Measurements from ENCODE around the gene PLCL2.

The PLCL2 gene

GRCh38 chr3:16908016-16908807 lies 23.5 kb downstream of the PLCL2 start:
- Histone ChIP-seq H3K4me3 (ENCODE audit: low read depth, low read length) (no peak overlapping the region), H3K4me1 (ENCODE audit: control insufficient read depth, insufficient read depth, low read length, unreplicated experiment) (peaks cover 28% of the 10 kb centered on the region), H3K36me3 (ENCODE audit: insufficient read depth, low read length) (no peaks in the 10 kb centered on the region), H3K27ac (ENCODE audit: low read depth, low read length) (no peak overlapping the region), H2AFZ (ENCODE audit: low read length, unreplicated experiment) (no peak overlapping the region), H3K27me3 (ENCODE audit: insufficient read depth, low read length) (no peaks in the 10 kb centered on the region), H3K79me2 (ENCODE audit: control insufficient read depth, insufficient read depth, low read length, unreplicated experiment) (peaks cover 5% of the 10 kb centered on the region)

- no peak overlapping the region for H3K4me3 ChIP-seq (ENCODE audit: low read depth, low read length)
- H2AFZ ChIP-seq (ENCODE audit: low read length, unreplicated experiment), result no peak overlapping the region
- no peaks in the 10 kb centered on the region for H3K36me3 ChIP-seq (ENCODE audit: insufficient read depth, low read length)
- no peaks in the 10 kb centered on the region for H3K79me2 ChIP-seq (ENCODE audit: control insufficient read depth, insufficient read depth, low read length, unreplicated experiment)
- H3K27me3 ChIP-seq (ENCODE audit: insufficient read depth, low read length), result no peaks in the 10 kb centered on the region
- no peak overlapping the region for H3K27ac ChIP-seq (ENCODE audit: low read depth, low read length)
- H3K4me1 ChIP-seq (ENCODE audit: control insufficient read depth, insufficient read depth, low read length, unreplicated experiment), result peaks cover 28% of the 10 kb centered on the region
These were observed 24.1 kb downstream of the PLCL2 start for GRCh38 chr3:16908896-16909295.

- H3K36me3 ChIP-seq (ENCODE audit: insufficient read depth, low read length), result no peaks in the 10 kb centered on the region
- H3K27me3 ChIP-seq (ENCODE audit: insufficient read depth, low read length), result no peaks in the 10 kb centered on the region
- H3K27ac ChIP-seq (ENCODE audit: low read depth, low read length), result no peak overlapping the region
- H3K79me2 ChIP-seq (ENCODE audit: control insufficient read depth, insufficient read depth, low read length, unreplicated experiment), result no peaks in the 10 kb centered on the region
- no peak overlapping the region for H2AFZ ChIP-seq (ENCODE audit: low read length, unreplicated experiment)
- peaks cover 28% of the 10 kb centered on the region for H3K4me1 ChIP-seq (ENCODE audit: control insufficient read depth, insufficient read depth, low read length, unreplicated experiment)
- no peak overlapping the region for H3K4me3 ChIP-seq (ENCODE audit: low read depth, low read length)
These were observed 25.0 kb downstream of the PLCL2 start for GRCh38 chr3:16909802-16910201.

- Histone ChIP-seq H3K27me3 (ENCODE audit: insufficient read depth, low read length) (no peaks in the 10 kb centered on the region), H3K4me1 (ENCODE audit: control insufficient read depth, insufficient read depth, low read length, unreplicated experiment) (peaks cover 28% of the 10 kb centered on the region), H2AFZ (ENCODE audit: low read length, unreplicated experiment) (no peak overlapping the region), H3K27ac (ENCODE audit: low read depth, low read length) (no peak overlapping the region), H3K4me3 (ENCODE audit: low read depth, low read length) (no peak overlapping the region), H3K79me2 (ENCODE audit: control insufficient read depth, insufficient read depth, low read length, unreplicated experiment) (no peaks in the 10 kb centered on the region), H3K36me3 (ENCODE audit: insufficient read depth, low read length) (no peaks in the 10 kb centered on the region)
These were observed 25.5 kb downstream of the PLCL2 start for GRCh38 chr3:16910207-16910606.

DNA sequence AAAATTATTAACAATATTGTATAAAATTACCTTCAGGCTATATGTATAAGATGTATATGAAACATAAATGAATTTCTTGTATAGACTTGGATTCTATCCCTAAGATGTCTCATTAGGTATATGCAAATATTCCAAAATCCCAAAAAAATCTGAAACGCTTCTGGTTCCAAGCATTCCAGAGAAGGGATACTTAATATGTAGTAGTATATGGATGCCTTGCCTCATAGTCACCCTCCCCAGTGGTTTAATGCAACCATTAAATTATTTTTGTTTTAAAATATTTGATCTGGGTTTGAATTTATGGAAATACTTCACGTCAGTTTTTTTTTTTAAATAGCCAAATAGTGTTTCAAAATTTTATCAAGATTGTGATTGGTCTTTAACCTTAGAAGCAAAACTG lies 27.2 kb downstream of the PLCL2 start:
- Histone ChIP-seq H3K4me3 (ENCODE audit: low read depth, low read length) (no peak overlapping the region), H3K27me3 (ENCODE audit: insufficient read depth, low read length) (no peaks in the 10 kb centered on the region), H3K27ac (ENCODE audit: low read depth, low read length) (no peak overlapping the region), H3K79me2 (ENCODE audit: control insufficient read depth, insufficient read depth, low read length, unreplicated experiment) (no peaks in the 10 kb centered on the region), H3K36me3 (ENCODE audit: insufficient read depth, low read length) (no peaks in the 10 kb centered on the region), H3K4me1 (ENCODE audit: control insufficient read depth, insufficient read depth, low read length, unreplicated experiment) (peaks cover 38% of the 10 kb centered on the region), H2AFZ (ENCODE audit: low read length, unreplicated experiment) (no peak overlapping the region)

DNA sequence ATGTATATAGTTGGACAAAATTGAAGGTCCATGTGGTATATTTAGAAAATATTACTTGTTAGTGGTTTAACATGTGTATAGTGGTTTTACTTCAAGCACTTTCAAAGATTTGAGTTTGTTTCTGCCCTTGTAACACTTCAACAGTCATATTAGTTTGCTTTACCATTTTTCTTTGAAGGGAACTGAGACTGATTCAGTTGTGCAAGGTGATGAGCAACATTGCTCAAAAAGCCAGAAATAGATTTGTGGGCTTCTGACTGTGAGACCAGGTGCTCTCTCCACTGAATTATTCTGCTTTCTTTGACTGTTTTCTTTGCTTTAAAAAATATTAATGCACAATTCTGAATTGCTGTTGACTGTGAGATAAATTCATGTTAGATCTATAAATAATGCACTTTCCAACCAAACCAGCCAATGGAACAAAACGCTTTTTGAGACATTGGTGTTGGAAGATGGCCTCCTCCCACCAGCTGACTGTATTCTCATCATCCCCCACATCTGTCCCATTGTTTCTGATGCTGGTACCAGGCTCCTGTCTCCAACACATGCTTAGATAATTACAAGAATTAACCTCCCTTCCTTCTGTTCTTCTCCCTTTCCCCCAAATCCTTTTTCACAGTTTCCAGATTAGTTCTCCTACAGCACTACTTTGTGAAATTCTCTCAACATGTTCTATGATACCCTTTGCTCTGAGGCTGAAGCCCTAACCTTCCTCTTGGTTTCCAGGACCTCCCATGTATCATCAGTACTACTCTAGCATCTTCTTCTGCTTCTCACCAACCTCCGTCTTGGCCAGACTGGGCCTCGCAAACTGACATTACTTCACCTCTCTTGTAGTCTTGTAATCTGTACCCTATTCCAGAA lies 27.9 kb downstream of the PLCL2 start:
- peaks cover 38% of the 10 kb centered on the region for H3K4me1 ChIP-seq (ENCODE audit: control insufficient read depth, insufficient read depth, low read length, unreplicated experiment)
- no peak overlapping the region for H2AFZ ChIP-seq (ENCODE audit: low read length, unreplicated experiment)
- H3K27me3 ChIP-seq (ENCODE audit: insufficient read depth, low read length), result no peaks in the 10 kb centered on the region
- no peaks in the 10 kb centered on the region for H3K79me2 ChIP-seq (ENCODE audit: control insufficient read depth, insufficient read depth, low read length, unreplicated experiment)
- H3K4me3 ChIP-seq (ENCODE audit: low read depth, low read length), result no peak overlapping the region
- no peak overlapping the region for H3K27ac ChIP-seq (ENCODE audit: low read depth, low read length)
- H3K36me3 ChIP-seq (ENCODE audit: insufficient read depth, low read length), result no peaks in the 10 kb centered on the region

- peaks cover 38% of the 10 kb centered on the region for H3K4me1 ChIP-seq (ENCODE audit: control insufficient read depth, insufficient read depth, low read length, unreplicated experiment)
- no peak overlapping the region for H2AFZ ChIP-seq (ENCODE audit: low read length, unreplicated experiment)
- no peak overlapping the region for H3K4me3 ChIP-seq (ENCODE audit: low read depth, low read length)
- H3K27me3 ChIP-seq (ENCODE audit: insufficient read depth, low read length), result no peaks in the 10 kb centered on the region
- H3K79me2 ChIP-seq (ENCODE audit: control insufficient read depth, insufficient read depth, low read length, unreplicated experiment), result no peaks in the 10 kb centered on the region
- no peaks in the 10 kb centered on the region for H3K36me3 ChIP-seq (ENCODE audit: insufficient read depth, low read length)
- H3K27ac ChIP-seq (ENCODE audit: low read depth, low read length), result no peak overlapping the region
These were observed 28.5 kb downstream of the PLCL2 start for GRCh38 chr3:16913264-16913580.

DNA sequence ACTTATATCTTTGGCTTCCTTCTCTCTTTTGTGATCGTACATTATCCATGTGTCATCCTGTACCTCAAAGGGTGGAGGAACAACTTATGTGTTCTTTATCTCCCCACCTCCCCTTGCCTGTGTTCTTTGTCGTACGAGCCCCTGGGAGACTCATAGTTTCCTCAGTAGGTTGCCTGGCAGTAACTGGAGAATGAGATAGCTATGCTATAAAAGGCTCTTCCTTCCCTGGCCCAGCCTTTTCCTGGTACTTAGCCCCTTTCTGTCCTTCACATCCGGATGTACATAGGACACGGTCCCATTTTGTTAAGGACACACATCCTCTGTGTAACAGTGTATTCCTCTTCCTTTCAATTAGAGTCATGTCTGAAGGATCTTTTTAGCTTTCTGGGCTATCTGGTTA lies 32.1 kb downstream of the PLCL2 start:
- Histone ChIP-seq H3K79me2 (ENCODE audit: control insufficient read depth, insufficient read depth, low read length, unreplicated experiment) (no peaks in the 10 kb centered on the region), H3K27ac (ENCODE audit: low read depth, low read length) (peak overlapping the region; percentile 73), H3K4me1 (ENCODE audit: control insufficient read depth, insufficient read depth, low read length, unreplicated experiment) (peaks cover 32% of the 10 kb centered on the region), H3K4me3 (ENCODE audit: low read depth, low read length) (peak overlapping the region; percentile 17; the same call in 1 of the 2 replicates), H3K36me3 (ENCODE audit: insufficient read depth, low read length) (no peaks in the 10 kb centered on the region), H2AFZ (ENCODE audit: low read length, unreplicated experiment) (no peak overlapping the region), H3K27me3 (ENCODE audit: insufficient read depth, low read length) (no peaks in the 10 kb centered on the region)

GRCh38 chr3:16917256-16917935 lies 32.6 kb downstream of the PLCL2 start:
- Histone ChIP-seq H2AFZ (ENCODE audit: low read length, unreplicated experiment) (no peak overlapping the region), H3K27ac (ENCODE audit: low read depth, low read length) (peak overlapping the region; percentile 73), H3K4me3 (ENCODE audit: low read depth, low read length) (peak overlapping the region; percentile 17; the same call in 1 of the 2 replicates), H3K79me2 (ENCODE audit: control insufficient read depth, insufficient read depth, low read length, unreplicated experiment) (no peaks in the 10 kb centered on the region), H3K36me3 (ENCODE audit: insufficient read depth, low read length) (no peaks in the 10 kb centered on the region), H3K4me1 (ENCODE audit: control insufficient read depth, insufficient read depth, low read length, unreplicated experiment) (peaks cover 32% of the 10 kb centered on the region), H3K27me3 (ENCODE audit: insufficient read depth, low read length) (no peaks in the 10 kb centered on the region)

- Histone ChIP-seq H2AFZ (ENCODE audit: low read length, unreplicated experiment) (no peak overlapping the region), H3K79me2 (ENCODE audit: control insufficient read depth, insufficient read depth, low read length, unreplicated experiment) (no peaks in the 10 kb centered on the region), H3K4me1 (ENCODE audit: control insufficient read depth, insufficient read depth, low read length, unreplicated experiment) (peaks cover 32% of the 10 kb centered on the region), H3K4me3 (ENCODE audit: low read depth, low read length) (no peak overlapping the region), H3K27ac (ENCODE audit: low read depth, low read length) (peak overlapping the region; percentile 43), H3K27me3 (ENCODE audit: insufficient read depth, low read length) (no peaks in the 10 kb centered on the region), H3K36me3 (ENCODE audit: insufficient read depth, low read length) (no peaks in the 10 kb centered on the region)
These were observed 33.4 kb downstream of the PLCL2 start for GRCh38 chr3:16917980-16918682.
